Skeletal muscle tissue (tissue), 4 donors: ENCODE measurements around the gene NANOS3. TPM values are rescaled to one million over a fixed set of nuclear protein-coding genes. Genes with fewer than 3 reads are reported as not detected.
A peak's percentile ranks its signal among the peaks of the same experiment; 100 is the strongest.

Experiments used
- H3K27ac ChIP-seq: one replicate; pipeline ENCODE4 v1.7.0; 2013; ENCODE audit warnings: mild to moderate bottlenecking, low read depth, low read length, inconsistent platforms
- H3K27me3 ChIP-seq, 3 donors: one replicate each; pipeline ENCODE4 v1.7.0; 2013; ENCODE audit warnings: low read length in 3 of 3; ENCODE audit not compliant: control insufficient read depth in 3 of 3, insufficient read depth in 3 of 3
- H3K36me3 ChIP-seq, 3 donors: one replicate each; pipeline ENCODE4 v1.7.0; 2013; ENCODE audit warnings: low read length in 3 of 3; ENCODE audit not compliant: control insufficient read depth in 3 of 3, insufficient read depth in 3 of 3
- H3K4me1 ChIP-seq, 3 donors: one replicate each; pipeline ENCODE4 v1.7.0; 2013; ENCODE audit warnings: low read length in 3 of 3, mild to moderate bottlenecking in 3 of 3; ENCODE audit not compliant: control insufficient read depth in 3 of 3, insufficient read depth in 3 of 3
- H3K4me3 ChIP-seq, 3 donors: one replicate each; pipeline ENCODE4 v1.7.0; 2013; ENCODE audit warnings: low read length in 3 of 3
- H3K9ac ChIP-seq, 3 donors: one replicate each; pipeline ENCODE4 v1.7.0; 2013; ENCODE audit warnings: low read length in 3 of 3, mild to moderate bottlenecking in 3 of 3, moderate library complexity in 2 of 3, low read depth in 1 of 3
- H3K9me3 ChIP-seq, 3 donors: one replicate each; pipeline ENCODE4 v1.7.0; 2013; ENCODE audit warnings: low read length in 3 of 3; ENCODE audit not compliant: control insufficient read depth in 3 of 3
- total RNA-seq: library from RNA; depleted of rRNA; stranded (reverse); fragments of >200 nt; gene quantifications from one replicate; pipeline ENCODE4 v1.2.3, GENCODE V29; 2014
- donor health status: Osteomylitis.

Gene NANOS3
- total RNA-seq, 1 donor from 2014 or later: not detected

GRCh38 chr19:13905634-13906520 lies 28.9 kb downstream of the NANOS3 start, which contains the start of the genes BRME1 and CC2D1A:
Gene BRME1 (minus strand): TSS chr19:13906117. CDS start chr19:13904892, 1,225 bp downstream.
Gene CC2D1A (plus strand): TSS chr19:13906201. CDS start chr19:13906442, 241 bp downstream.
- H3K9ac ChIP-seq: peak within 1 kb of the TSS; percentile 80 to 89 (median 81)
- H3K36me3 ChIP-seq: peaks cover under 1 to 9% (median 8%) of the 10 kb centered on the region in 3 donors
- H3K27ac ChIP-seq: no peak within 1 kb of the TSS
- peaks cover 12 to 14% (median 13%) of the 10 kb centered on the region in 3 donors for H3K4me1 ChIP-seq
- no peaks in the 10 kb centered on the region for H3K9me3 ChIP-seq
- H3K4me3 ChIP-seq: peak within 1 kb of the TSS; percentile 77 to 87 (median 86)
- H3K27me3 ChIP-seq: no peaks in the 10 kb centered on the region

- H3K4me3 ChIP-seq: peak overlapping the region; percentile 77 to 87 (median 86)
- no peaks in the 10 kb centered on the region for H3K9me3 ChIP-seq
- H3K27me3 ChIP-seq: no peaks in the 10 kb centered on the region
- H3K9ac ChIP-seq: peak overlapping the region; percentile 80 to 89 (median 81)
- peaks cover 5 to 9% (median 8%) of the 10 kb centered on the region in 3 donors for H3K36me3 ChIP-seq
- H3K27ac ChIP-seq: no peak overlapping the region
- H3K4me1 ChIP-seq: peaks cover 12 to 14% (median 13%) of the 10 kb centered on the region in 3 donors
These were observed 29.6 kb downstream of the NANOS3 start for GRCh38 chr19:13906521-13906904.

- peaks cover 12 to 14% (median 13%) of the 10 kb centered on the region in 3 donors for H3K4me1 ChIP-seq
- H3K27ac ChIP-seq: no peak overlapping the region
- H3K9me3 ChIP-seq: no peaks in the 10 kb centered on the region
- peak overlapping the region in 2 of 3 donors; percentile 80 to 89 for H3K9ac ChIP-seq
- H3K4me3 ChIP-seq: peak overlapping the region; percentile 77 to 87 (median 86)
- H3K36me3 ChIP-seq: peaks cover 5 to 9% (median 8%) of the 10 kb centered on the region in 3 donors
- no peaks in the 10 kb centered on the region for H3K27me3 ChIP-seq
These were observed 30.0 kb downstream of the NANOS3 start for GRCh38 chr19:13906910-13907309.

GRCh38 chr19:13908674-13909073 lies 31.7 kb downstream of the NANOS3 start:
- H3K27ac ChIP-seq: no peak overlapping the region
- no peaks in the 10 kb centered on the region for H3K27me3 ChIP-seq
- no peak overlapping the region for H3K4me3 ChIP-seq
- peaks cover 12 to 25% (median 22%) of the 10 kb centered on the region in 3 donors for H3K36me3 ChIP-seq
- H3K9me3 ChIP-seq: no peaks in the 10 kb centered on the region
- no peak overlapping the region for H3K9ac ChIP-seq
- peaks cover 12 to 14% (median 13%) of the 10 kb centered on the region in 3 donors for H3K4me1 ChIP-seq

GRCh38 chr19:13909430-13909829 lies 32.5 kb downstream of the NANOS3 start:
- Histone ChIP-seq H3K9ac (no peak overlapping the region), H3K9me3 (no peaks in the 10 kb centered on the region), H3K4me3 (no peak overlapping the region), H3K36me3 (peaks cover 12 to 25% (median 24%) of the 10 kb centered on the region in 3 donors), H3K27me3 (no peaks in the 10 kb centered on the region), H3K4me1 (peaks cover 12 to 14% (median 13%) of the 10 kb centered on the region in 3 donors), H3K27ac (no peak overlapping the region)

GRCh38 chr19:13913352-13913751 lies 36.4 kb downstream of the NANOS3 start:
- Histone ChIP-seq H3K4me3 (no peak overlapping the region), H3K9me3 (no peaks in the 10 kb centered on the region), H3K27ac (no peak overlapping the region), H3K4me1 (peaks cover 0 to 4% (median 2%) of the 10 kb centered on the region in 3 donors), H3K27me3 (no peaks in the 10 kb centered on the region), H3K36me3 (peaks cover 28 to 40% (median 40%) of the 10 kb centered on the region in 3 donors), H3K9ac (no peak overlapping the region)

GRCh38 chr19:13914777-13915176 lies 37.8 kb downstream of the NANOS3 start:
- H3K36me3 ChIP-seq: peaks cover 34 to 43% (median 41%) of the 10 kb centered on the region in 3 donors
- H3K4me1 ChIP-seq: peaks cover 0 to 4% (median 2%) of the 10 kb centered on the region in 3 donors
- no peak overlapping the region for H3K27ac ChIP-seq

GRCh38 chr19:13917888-13918406 lies 41.0 kb downstream of the NANOS3 start:
- no peaks in the 10 kb centered on the region for H3K9me3 ChIP-seq
- H3K9ac ChIP-seq: no peak overlapping the region
- peaks cover 0 to 4% (median 2%) of the 10 kb centered on the region in 3 donors for H3K4me1 ChIP-seq
- no peak overlapping the region for H3K4me3 ChIP-seq
- no peak overlapping the region for H3K27ac ChIP-seq
- peaks cover 50 to 52% (median 52%) of the 10 kb centered on the region in 3 donors for H3K36me3 ChIP-seq
- H3K27me3 ChIP-seq: no peaks in the 10 kb centered on the region

More at GRCh38 chr19:13914777-13915176, 37.8 kb downstream of the NANOS3 start:
- H3K9ac ChIP-seq: no peak overlapping the region
- H3K27me3 ChIP-seq: no peaks in the 10 kb centered on the region
- no peaks in the 10 kb centered on the region for H3K9me3 ChIP-seq
- H3K4me3 ChIP-seq: no peak overlapping the region

GRCh38 chr19:13918726-13919411 lies 41.9 kb downstream of the NANOS3 start:
- Histone ChIP-seq H3K4me3 (no peak overlapping the region), H3K4me1 (peaks cover 0 to 4% (median 2%) of the 10 kb centered on the region in 3 donors), H3K9me3 (no peaks in the 10 kb centered on the region), H3K27me3 (no peaks in the 10 kb centered on the region), H3K9ac (no peak overlapping the region), H3K27ac (no peak overlapping the region), H3K36me3 (peaks cover 49 to 56% (median 51%) of the 10 kb centered on the region in 3 donors)
